H1 (cell line): ENCODE measurements around the gene TWSG1. TPM values are rescaled to one million over a fixed set of nuclear protein-coding genes. Genes with fewer than 3 reads are reported as not detected.

Experiments
- CTCF ChIA-PET: fragments of 300-600 bp; sonication (Branson Sonifier 250); formaldehyde crosslinking; loops from one replicate; lab custom pipeline; 2021; ENCODE audit not compliant: partially characterized antibody; lab: Charles Lee
- POLR2A ChIA-PET: fragments of 300-600 bp; sonication (Branson Sonifier 250); formaldehyde crosslinking; loops from one replicate; lab custom pipeline; 2021; ENCODE audit warnings: inconsistent platforms; ENCODE audit not compliant: partially characterized antibody; lab: Charles Lee
- DNase-seq, 2 experiments: peaks; one replicate each; pipeline versions ENCODE4 v3.0.0 to v3.0.0-alpha.2; 2010 to 2022; ENCODE audit warnings: low spot score in 2 of 2, low read depth in 1 of 2, mixed read lengths in 1 of 2
- FAIRE-seq: peaks from 2 replicates; lab custom pipeline; 2011; peaks lifted over from hg19 to GRCh38; lab: Jason Lieb, UNC
- H2AFZ ChIP-seq: 2 replicates; pipeline ENCODE4 v1.8.1; 2012; ENCODE audit warnings: low read length, inconsistent platforms
- H2AK5ac ChIP-seq: 2 replicates; pipeline ENCODE4 v1.6.1; 2013; ENCODE audit warnings: low read depth, low read length
- H2BK120ac ChIP-seq: replicated peaks from 2 replicates; pipeline ENCODE3; 2013; ENCODE audit warnings: low read depth, low read length, inconsistent platforms
- H2BK12ac ChIP-seq: 2 replicates; pipeline ENCODE4 v1.6.1; 2013; ENCODE audit warnings: low read depth, low read length
- H2BK15ac ChIP-seq: 2 replicates; pipeline ENCODE4 v1.6.1; 2013; ENCODE audit warnings: low read length
- H2BK20ac ChIP-seq: 2 replicates; pipeline ENCODE4 v1.6.1; 2013; ENCODE audit warnings: low read length
- H2BK5ac ChIP-seq: 2 replicates; pipeline ENCODE4 v1.6.1; 2013; ENCODE audit warnings: low read depth, low read length
- H3K14ac ChIP-seq: 2 replicates; pipeline ENCODE4 v1.6.1; 2013; ENCODE audit warnings: inconsistent platforms; ENCODE audit not compliant: insufficient read length
- H3K18ac ChIP-seq: 2 replicates; pipeline ENCODE4 v1.6.1; 2013; ENCODE audit warnings: low read length; ENCODE audit errors: extremely low read depth
- H3K23ac ChIP-seq: 2 replicates; pipeline ENCODE4 v1.6.1; 2013; ENCODE audit warnings: inconsistent platforms; ENCODE audit not compliant: insufficient read length
- H3K23me2 ChIP-seq: 2 replicates; pipeline ENCODE4 v1.6.1; 2013; ENCODE audit warnings: low read depth, low read length
- H3K27ac ChIP-seq: 2 replicates; pipeline ENCODE4 v1.6.1; 2011; ENCODE audit warnings: low read depth, low read length, inconsistent platforms
- H3K27me3 ChIP-seq, 4 experiments: replicated peaks in 1 of 4; 1 replicate in 1 of 4; 2 replicates in 3 of 4; pipeline versions ENCODE4 v1.6.1 to v1.8.1; 2011 to 2013; ENCODE audit warnings: low read length in 3 of 4, mild to moderate bottlenecking in 3 of 4, inconsistent platforms in 2 of 4, mixed read lengths in 2 of 4, moderate library complexity in 1 of 4; ENCODE audit not compliant: control insufficient read depth in 3 of 4, insufficient read depth in 3 of 4; ENCODE audit errors: extremely low read depth in 1 of 4
- H3K36me3 ChIP-seq, 4 experiments: 2 replicates each; pipeline versions ENCODE4 v1.6.1 to v1.8.1; 2011 to 2013; ENCODE audit warnings: mild to moderate bottlenecking in 4 of 4, low read length in 3 of 4, moderate library complexity in 2 of 4, control low read depth in 1 of 4, inconsistent platforms in 1 of 4; ENCODE audit not compliant: insufficient read depth in 4 of 4, control insufficient read depth in 2 of 4
- H3K4ac ChIP-seq: replicated peaks from 2 replicates; pipeline ENCODE3; 2013; ENCODE audit warnings: low read length, low read depth, mixed read lengths, inconsistent platforms; ENCODE audit not compliant: insufficient read length
- H3K4me1 ChIP-seq, 4 experiments: replicated peaks in 1 of 4; 1 replicate in 1 of 4; 2 replicates in 3 of 4; pipeline versions ENCODE4 v1.6.1 to v1.8.1; 2011 to 2013; ENCODE audit warnings: low read length in 3 of 4, inconsistent platforms in 2 of 4, mixed read lengths in 1 of 4; ENCODE audit not compliant: insufficient read depth in 4 of 4, control insufficient read depth in 3 of 4
- H3K4me2 ChIP-seq, 2 experiments: 2 replicates each; pipeline versions ENCODE4 v1.6.1 to v1.8.1; 2011 to 2013; ENCODE audit warnings: low read depth in 2 of 2, low read length in 2 of 2, control low read depth in 1 of 2, inconsistent platforms in 1 of 2, mild to moderate bottlenecking in 1 of 2; ENCODE audit not compliant: insufficient read depth in 1 of 2
- H3K4me3 ChIP-seq, 4 experiments: fragments of 200-600, 300-600 bp in 1 of 4; sonication (generic), shearing (Covaris generic), sonication (Bioruptor Twin) in 1 of 4; 2 replicates each; pipeline versions ENCODE4 v1.5.1 to v1.8.1; 2011 to 2016; ENCODE audit warnings: low read length in 4 of 4, low read depth in 3 of 4, control low read depth in 2 of 4, inconsistent platforms in 2 of 4, mild to moderate bottlenecking in 2 of 4, mixed read lengths in 1 of 4, moderate library complexity in 1 of 4; ENCODE audit not compliant: insufficient read depth in 2 of 4; ENCODE audit errors: extremely low read depth in 1 of 4
- H3K56ac ChIP-seq: replicated peaks from 2 replicates; pipeline ENCODE3; 2013; ENCODE audit warnings: low read depth, mild to moderate bottlenecking, mixed read lengths, low read length, inconsistent platforms; ENCODE audit not compliant: insufficient read length
- H3K79me1 ChIP-seq: 2 replicates; pipeline ENCODE4 v1.6.1; 2013; ENCODE audit warnings: low read depth, low read length, control low read depth
- H3K79me2 ChIP-seq, 2 experiments: 2 replicates each; pipeline versions ENCODE4 v1.6.1 to v1.8.1; 2012 to 2013; ENCODE audit warnings: low read length in 2 of 2, mild to moderate bottlenecking in 2 of 2, inconsistent platforms in 1 of 2; ENCODE audit not compliant: insufficient read depth in 2 of 2, control insufficient read depth in 1 of 2
- H3K9ac ChIP-seq, 4 experiments: replicated peaks in 1 of 4; 1 replicate in 1 of 4; 2 replicates in 3 of 4; pipeline versions ENCODE4 v1.6.1 to v1.8.1; 2011 to 2013; ENCODE audit warnings: low read depth in 3 of 4, low read length in 3 of 4, control low read depth in 2 of 4, mild to moderate bottlenecking in 2 of 4, moderate library complexity in 2 of 4, inconsistent platforms in 1 of 4; ENCODE audit errors: extremely low read depth in 1 of 4
- H3K9me3 ChIP-seq, 2 experiments: 2 replicates each; pipeline versions ENCODE4 v1.6.1 to v1.8.1; 2012 to 2013; ENCODE audit warnings: mild to moderate bottlenecking in 2 of 2, moderate library complexity in 2 of 2, control low read depth in 1 of 2, inconsistent platforms in 1 of 2, low read depth in 1 of 2, low read length in 1 of 2, mixed read lengths in 1 of 2; ENCODE audit not compliant: insufficient read depth in 2 of 2
- H4K20me1 ChIP-seq, 2 experiments: replicated peaks in 1 of 2; 2 replicates each; pipeline versions ENCODE3 to v1.8.1; 2011 to 2013; ENCODE audit warnings: inconsistent platforms in 2 of 2, low read length in 2 of 2, mild to moderate bottlenecking in 1 of 2; ENCODE audit not compliant: insufficient read depth in 2 of 2, control insufficient read depth in 1 of 2
- H4K5ac ChIP-seq: 2 replicates; pipeline ENCODE4 v1.6.1; 2013; ENCODE audit warnings: low read length, low read depth, mixed read lengths, inconsistent platforms; ENCODE audit not compliant: insufficient read length
- H4K8ac ChIP-seq: 2 replicates; pipeline ENCODE4 v1.8.0; 2013; ENCODE audit warnings: mild to moderate bottlenecking, moderate library complexity, low read length, inconsistent platforms; ENCODE audit not compliant: insufficient read depth; ENCODE audit errors: extremely low read depth
- H4K91ac ChIP-seq: replicated peaks from 2 replicates; pipeline ENCODE3; 2013; ENCODE audit warnings: low read length, mixed read lengths, inconsistent platforms; ENCODE audit not compliant: insufficient read length
- BACH1 ChIP-seq: IDR thresholded peaks from 2 replicates; pipeline ENCODE4 v1.6.1; 2012; ENCODE audit warnings: low read length, improper control_type of control experiment
- EZH2 ChIP-seq: fragments of 200-600 bp; sonication (generic); IDR thresholded peaks from 2 replicates; pipeline ENCODE4 v1.7.1; 2012; ENCODE audit warnings: low read depth, mild to moderate bottlenecking, moderate library complexity, low read length, inconsistent platforms; ENCODE audit not compliant: severe bottlenecking
- NANOG ChIP-seq: IDR thresholded peaks from 2 replicates; pipeline ENCODE4 v1.6.1; 2011; ENCODE audit warnings: low read length, low read depth, mild to moderate bottlenecking, inconsistent platforms; ENCODE audit not compliant: insufficient read depth, poor library complexity, severe bottlenecking
- RFX5 ChIP-seq: IDR thresholded peaks from 2 replicates; pipeline ENCODE4 v1.6.1; 2011; ENCODE audit warnings: low read depth, low read length, improper control_type of control experiment, borderline replicate concordance
- SP2 ChIP-seq: IDR thresholded peaks from 2 replicates; pipeline ENCODE4 v1.6.1; 2012; ENCODE audit warnings: mild to moderate bottlenecking, low read length, inconsistent platforms
- TAF1 ChIP-seq: IDR thresholded peaks from 2 replicates; pipeline ENCODE4 v1.6.1; 2011; ENCODE audit warnings: mild to moderate bottlenecking, low read depth, low read length
- TCF12 ChIP-seq: IDR thresholded peaks from 2 replicates; pipeline ENCODE4 v1.6.1; 2011; ENCODE audit warnings: low read depth, mild to moderate bottlenecking, low read length
- ZNF274 ChIP-seq: IDR thresholded peaks from 2 replicates; pipeline ENCODE4 v1.7.0; 2012; ENCODE audit warnings: low read length, borderline replicate concordance; ENCODE audit errors: extremely low read depth
- WGBS, 2 experiments: shearing (Covaris generic) in 1 of 2; methylation state at CpG; one replicate each; pipeline versions ENCODE4 v1.1.6 to v1.1.7; 2013 to 2015; ENCODE audit warnings: low lambda C conversion rate in 2 of 2, mixed read lengths in 2 of 2, inconsistent platforms in 1 of 2, low coverage in 1 of 2, missing lambda C conversion rate in 1 of 2; ENCODE audit not compliant: insufficient replicate concordance in 2 of 2, insufficient coverage in 1 of 2, insufficient read length in 1 of 2; ENCODE audit errors: extremely low coverage in 1 of 2, missing lambda C conversion rate in 1 of 2; 5-methylcytosine and 5-hydroxymethylcytosine counted together
- polyA plus RNA-seq, 7 experiments: library from polyadenylated mRNA; depleted of rRNA in 3 of 7; stranded (reverse) in 5 of 7; unstranded in 2 of 7; fragments of >200 nt in 5 of 7; fragments of 200-250 nt in 2 of 7; gene quantifications; 1 replicate in 5 of 7; 2 replicates in 1 of 7; 4 replicates in 1 of 7; pipeline versions ENCODE4 v1.2.1 to v1.2.3, GENCODE V29; 2011 to 2013; ENCODE audit warnings: missing spikeins in 2 of 7, mixed read lengths in 2 of 7
- total RNA-seq: library from RNA; stranded (reverse); fragmentation: NEBNext Ultra II Directional; extraction: Animal tissue kit (Norgen Biotek cat#: 25700); gene quantifications from 2 replicates; pipeline ENCODE4 v1.2.1, GENCODE V29; 2021
- TF ChIP-seq, protein P1 (sequence below): IDR thresholded peaks from 2 replicates; pipeline ENCODE4 v1.6.1; 2012; ENCODE audit warnings: low read length, inconsistent platforms

TWSG1 gene
- total and polyA plus RNA-seq, 2 of the 8 experiments (the other 6 are each of a cell fraction or from before 2014, with no cell fraction given) = 11.8 to 19.8 TPM

DNA sequence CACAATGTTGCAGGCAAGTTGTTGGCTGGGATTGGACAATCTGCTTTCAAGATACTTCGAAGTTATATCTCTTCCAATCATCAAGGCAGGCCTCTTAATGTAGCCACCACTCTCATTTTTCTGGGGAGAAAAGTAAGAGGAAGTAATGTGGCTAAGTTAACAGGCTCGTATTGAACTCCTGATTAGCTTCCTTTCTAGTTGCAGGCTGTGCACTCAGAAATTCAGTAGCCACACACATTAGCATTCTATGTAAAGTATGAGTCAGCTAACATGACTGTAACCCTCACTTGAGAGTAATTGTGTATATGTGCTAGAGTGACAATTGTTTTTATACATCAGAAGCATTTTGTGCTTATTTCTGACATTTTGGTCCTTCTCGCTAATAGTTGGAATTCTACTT is 3.3 kb downstream of the TWSG1 start:
- no peak for DNase-seq
- no peak overlapping the region for H3K56ac ChIP-seq
- peaks cover 0 to 14% (median 0%) of the 10 kb centered on the region in 4 experiments; a peak in 4 of 8 replicates for H3K36me3 ChIP-seq
- H3K23ac ChIP-seq = no peak overlapping the region
- no peak overlapping the region for H3K4me2 ChIP-seq
- no peak overlapping the region for H3K9ac ChIP-seq
- no peak overlapping the region for H2BK120ac ChIP-seq
- H3K23me2 ChIP-seq = peaks cover 4% of the 10 kb centered on the region; the same call in 1 of the 2 replicates
- H3K79me1 ChIP-seq = no peaks in the 10 kb centered on the region
- no peak overlapping the region for H3K14ac ChIP-seq
- no peaks in the 10 kb centered on the region for H3K9me3 ChIP-seq
- no peak overlapping the region for H3K18ac ChIP-seq
- ChIA-PET POLR2A (no interaction called here), CTCF (no interaction called here)
- H2BK15ac ChIP-seq = no peak overlapping the region
- peaks cover 0 to 2% of the 10 kb centered on the region in 2 experiments for H4K20me1 ChIP-seq
- H2AK5ac ChIP-seq = no peak overlapping the region
- no peak overlapping the region for H2AFZ ChIP-seq
- H2BK12ac ChIP-seq = no peak overlapping the region
- WGBS, 2 experiments = 92% methylated on average over 3 of the region's 3 CpGs; no CpG with 5 or more reads in 1 of the 2 experiments
- no peak for FAIRE-seq
- H3K4ac ChIP-seq = no peak overlapping the region
- TF ChIP-seq TAF1 (no peak), BACH1 (no peak), RFX5 (no peak), NANOG (no peak), EZH2 (no peak), SP2 (no peak), ZNF274 (no peak), TCF12 (no peak)
- TF ChIP-seq, protein P1, sequence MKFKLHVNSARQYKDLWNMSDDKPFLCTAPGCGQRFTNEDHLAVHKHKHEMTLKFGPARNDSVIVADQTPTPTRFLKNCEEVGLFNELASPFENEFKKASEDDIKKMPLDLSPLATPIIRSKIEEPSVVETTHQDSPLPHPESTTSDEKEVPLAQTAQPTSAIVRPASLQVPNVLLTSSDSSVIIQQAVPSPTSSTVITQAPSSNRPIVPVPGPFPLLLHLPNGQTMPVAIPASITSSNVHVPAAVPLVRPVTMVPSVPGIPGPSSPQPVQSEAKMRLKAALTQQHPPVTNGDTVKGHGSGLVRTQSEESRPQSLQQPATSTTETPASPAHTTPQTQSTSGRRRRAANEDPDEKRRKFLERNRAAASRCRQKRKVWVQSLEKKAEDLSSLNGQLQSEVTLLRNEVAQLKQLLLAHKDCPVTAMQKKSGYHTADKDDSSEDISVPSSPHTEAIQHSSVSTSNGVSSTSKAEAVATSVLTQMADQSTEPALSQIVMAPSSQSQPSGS = no peak
- no peak overlapping the region for H2BK20ac ChIP-seq
- H3K4me3 ChIP-seq = no peak overlapping the region
- H3K79me2 ChIP-seq = peaks cover 0 to 7% of the 10 kb centered on the region in 2 experiments; a peak in 3 of 4 replicates
- H2BK5ac ChIP-seq = no peak overlapping the region
- H3K4me1 ChIP-seq = no peaks in the 10 kb centered on the region; a peak in 1 of 7 replicates
- H3K27me3 ChIP-seq = peaks cover 0 to 8% (median 4%) of the 10 kb centered on the region in 4 experiments; a peak in 3 of 7 replicates
- H4K8ac ChIP-seq = no peak overlapping the region
- no peak overlapping the region for H4K5ac ChIP-seq
- no peak overlapping the region for H4K91ac ChIP-seq
- no peak overlapping the region for H3K27ac ChIP-seq
